Ecto neural progenitor cell (in vitro differentiated cells): ENCODE measurements around the gene APMAP.
A peak's percentile ranks its signal among the peaks of the same experiment; 100 is the strongest.

ENCODE experiments used
- DNase-seq: peaks from one replicate; pipeline ENCODE4 v3.0.0-alpha.2; 2018; ENCODE audit warnings: low spot score

APMAP gene

GRCh38 chr20:24992487-24993205, at the start of gene APMAP:
TSS of gene APMAP (minus strand) at chr20:24992751. CDS start at chr20:24992688, 63 bp downstream.
- peak; percentile 95 for DNase-seq

- no peak for DNase-seq
Measured at GRCh38 chr20:25041813-25042530, 49.4 kb upstream of the APMAP start.

GRCh38 chr20:25040438-25040831, 47.9 kb upstream of the APMAP start:
- no peak for DNase-seq

GRCh38 chr20:25039697-25040437, 47.3 kb upstream of the APMAP start:
- DNase-seq = no peak

GRCh38 chr20:25038591-25039015, 46.1 kb upstream of the APMAP start:
- no peak for DNase-seq

- no peak for DNase-seq
Measured at GRCh38 chr20:25038103-25038410, 45.5 kb upstream of the APMAP start.

GRCh38 chr20:25037288-25038102, 44.9 kb upstream of the APMAP start:
- DNase-seq = no peak

GRCh38 chr20:25036331-25036936, 43.9 kb upstream of the APMAP start:
- no peak for DNase-seq

- no peak for DNase-seq
Measured at GRCh38 chr20:25035921-25036320, 43.4 kb upstream of the APMAP start.

GRCh38 chr20:25033924-25034300, 41.4 kb upstream of the APMAP start:
- DNase-seq = no peak

GRCh38 chr20:25033265-25033923, 40.8 kb upstream of the APMAP start:
- no peak for DNase-seq

- DNase-seq = peak; percentile 69
Measured at GRCh38 chr20:25032478-25033264, 40.1 kb upstream of the APMAP start.

GRCh38 chr20:25032065-25032477, 39.5 kb upstream of the APMAP start:
- no peak for DNase-seq

GRCh38 chr20:25031241-25031640, 38.7 kb upstream of the APMAP start:
- DNase-seq = no peak

- no peak for DNase-seq
Measured at GRCh38 chr20:25030649-25031207, 38.2 kb upstream of the APMAP start.

GRCh38 chr20:25030007-25030648, 37.6 kb upstream of the APMAP start:
- no peak for DNase-seq

GRCh38 chr20:25025986-25026605, 33.5 kb upstream of the APMAP start:
- no peak for DNase-seq

GRCh38 chr20:25025091-25025861, 32.7 kb upstream of the APMAP start:
- no peak for DNase-seq
